ENCODE measurements around the gene DAAM1. TPM values are rescaled to one million over a fixed set of nuclear protein-coding genes. Genes with fewer than 3 reads are reported as not detected.

The DAAM1 gene
- total RNA-seq, 1 experiment from 2014 or later: 0.57 TPM

DNA sequence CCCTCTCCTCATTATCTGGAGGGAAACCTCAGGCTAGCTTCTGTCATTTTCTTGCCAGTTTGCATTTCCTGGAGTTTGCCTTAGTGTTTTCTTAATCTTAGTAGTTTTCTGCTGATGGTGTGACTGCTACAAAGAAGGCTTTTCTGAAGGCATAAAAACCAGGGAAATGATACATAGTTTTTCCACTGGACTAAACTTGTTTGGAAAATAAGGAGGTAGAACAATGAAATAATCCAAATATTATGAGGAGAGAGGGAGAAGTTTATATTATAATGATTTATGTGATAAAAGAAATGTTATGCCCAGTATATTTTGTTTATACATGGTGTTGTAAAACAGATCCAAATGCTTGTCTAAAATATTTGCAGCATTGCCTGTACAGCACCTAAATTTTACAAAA is 22.2 kb downstream of the DAAM1 start:
- DNase-seq (ENCODE audit: low read depth): no peak
- in situ Hi-C loops (cut with HindIII; ENCODE audit: low pct_unique_long_range_greater_than_20kb, low sequenced_read_pairs): no loop called here

GRCh38 chr14:59213368-59214315 is 25.2 kb downstream of the DAAM1 start:
- in situ Hi-C loops (cut with HindIII; ENCODE audit: low pct_unique_long_range_greater_than_20kb, low sequenced_read_pairs): no loop called here
- no peak for DNase-seq (ENCODE audit: low read depth)

DNA sequence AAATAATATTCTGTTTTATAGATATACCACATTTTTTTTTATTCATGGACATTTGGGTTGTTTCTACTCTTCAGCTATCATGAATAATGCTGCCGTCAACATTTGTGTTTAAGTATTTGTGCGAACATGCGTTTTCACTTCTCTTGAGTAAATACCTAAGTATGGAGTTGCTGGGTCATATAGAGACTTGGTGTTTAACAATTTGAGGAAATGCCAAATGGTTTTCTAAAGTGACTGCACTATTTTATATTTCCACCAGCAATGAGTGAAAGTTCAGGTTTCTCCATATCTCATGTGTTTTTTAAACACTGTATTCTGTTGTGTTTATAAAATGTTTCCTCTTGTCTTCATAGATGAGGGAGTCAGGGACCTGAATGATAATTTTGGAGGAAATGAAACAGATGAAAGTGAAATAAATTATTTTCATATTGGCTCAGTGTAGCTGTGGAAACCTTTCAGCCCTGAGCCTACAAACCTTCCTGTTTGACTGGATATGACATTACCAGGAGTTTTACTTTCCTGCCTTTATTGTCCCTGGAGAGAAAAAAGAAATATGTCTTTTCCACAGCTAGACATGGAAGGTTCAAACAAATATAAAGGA is 26.3 kb downstream of the DAAM1 start:
- in situ Hi-C loops (cut with HindIII; ENCODE audit: low pct_unique_long_range_greater_than_20kb, low sequenced_read_pairs): no loop called here
- no peak for DNase-seq (ENCODE audit: low read depth)

- in situ Hi-C loops (cut with HindIII; ENCODE audit: low pct_unique_long_range_greater_than_20kb, low sequenced_read_pairs): no loop called here
- DNase-seq (ENCODE audit: low read depth): no peak
These were observed 26.9 kb downstream of the DAAM1 start for GRCh38 chr14:59215322-59215721.

GRCh38 chr14:59215757-59216156 is 27.3 kb downstream of the DAAM1 start:
- DNase-seq (ENCODE audit: low read depth): no peak
- in situ Hi-C loops (cut with HindIII; ENCODE audit: low pct_unique_long_range_greater_than_20kb, low sequenced_read_pairs): no loop called here

DNA sequence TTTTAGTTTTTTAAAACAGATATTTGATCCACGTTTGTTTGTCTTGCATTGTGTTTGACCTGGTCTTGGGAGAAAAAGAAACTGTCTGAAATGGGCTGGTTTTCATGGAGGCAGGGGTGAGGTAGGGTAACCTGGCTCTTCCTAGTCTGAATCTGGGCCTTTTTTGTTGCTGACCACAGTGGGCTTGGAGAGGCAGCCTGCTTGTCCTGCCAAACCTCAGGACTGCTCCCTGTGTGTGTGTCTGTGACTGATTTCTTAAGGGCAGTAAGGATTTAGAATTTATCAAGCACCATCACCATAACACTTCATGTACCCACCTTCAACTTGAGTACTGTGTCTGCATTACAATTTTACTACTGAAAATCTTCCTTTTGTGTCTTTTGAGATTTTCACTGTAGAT is 28.5 kb downstream of the DAAM1 start:
- in situ Hi-C loops (cut with HindIII; ENCODE audit: low pct_unique_long_range_greater_than_20kb, low sequenced_read_pairs): no loop called here
- DNase-seq (ENCODE audit: low read depth): no peak

DNA sequence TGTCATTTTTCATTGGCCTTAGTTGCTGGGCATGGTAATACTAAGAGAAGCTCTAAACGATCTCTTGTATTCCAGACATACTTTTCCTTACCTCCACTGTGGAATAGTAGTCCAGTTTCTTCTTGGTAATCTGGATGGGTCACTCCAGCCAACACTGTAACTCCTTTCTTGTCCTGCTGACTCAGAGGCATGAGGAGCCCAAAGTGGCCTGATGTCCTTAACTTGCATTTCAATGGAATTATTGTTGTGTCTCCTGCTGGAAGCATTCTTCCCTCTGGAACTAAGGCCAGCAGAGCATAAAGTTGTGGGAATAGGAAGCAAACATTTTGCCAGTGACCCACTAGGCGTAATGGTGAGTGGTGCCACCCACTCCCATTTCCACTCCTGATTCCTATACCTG is 33.1 kb downstream of the DAAM1 start:
- in situ Hi-C loops (cut with HindIII; ENCODE audit: low pct_unique_long_range_greater_than_20kb, low sequenced_read_pairs): no loop called here
- no peak for DNase-seq (ENCODE audit: low read depth)

GRCh38 chr14:59224341-59224740 is 35.9 kb downstream of the DAAM1 start:
- in situ Hi-C loops (cut with HindIII; ENCODE audit: low pct_unique_long_range_greater_than_20kb, low sequenced_read_pairs): no loop called here
- DNase-seq (ENCODE audit: low read depth): no peak

DNA sequence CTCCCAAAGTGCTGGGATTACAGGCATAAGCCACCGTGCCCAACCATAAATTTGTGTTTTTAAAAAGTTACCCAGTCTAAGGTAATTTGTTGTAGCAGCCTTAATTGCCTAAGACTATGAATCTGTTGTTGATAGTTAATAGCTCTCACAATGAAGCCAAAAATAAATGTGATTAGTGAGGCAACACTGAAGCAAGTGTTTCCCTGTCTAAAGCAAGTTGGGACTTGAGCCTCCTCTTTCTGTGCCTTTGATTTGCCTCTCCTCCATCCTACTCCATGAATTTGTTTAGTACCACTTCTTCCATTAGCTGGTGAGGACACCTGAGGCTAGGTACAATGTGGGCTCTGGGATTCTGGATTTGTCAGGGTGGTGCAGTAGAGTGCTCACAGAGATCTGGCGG is 36.8 kb downstream of the DAAM1 start:
- DNase-seq (ENCODE audit: low read depth): no peak
- in situ Hi-C loops (cut with HindIII; ENCODE audit: low pct_unique_long_range_greater_than_20kb, low sequenced_read_pairs): no loop called here

- DNase-seq (ENCODE audit: low read depth): no peak
- in situ Hi-C loops (cut with HindIII; ENCODE audit: low pct_unique_long_range_greater_than_20kb, low sequenced_read_pairs): no loop called here
These were observed 40.0 kb downstream of the DAAM1 start for GRCh38 chr14:59228421-59228820.

DNA sequence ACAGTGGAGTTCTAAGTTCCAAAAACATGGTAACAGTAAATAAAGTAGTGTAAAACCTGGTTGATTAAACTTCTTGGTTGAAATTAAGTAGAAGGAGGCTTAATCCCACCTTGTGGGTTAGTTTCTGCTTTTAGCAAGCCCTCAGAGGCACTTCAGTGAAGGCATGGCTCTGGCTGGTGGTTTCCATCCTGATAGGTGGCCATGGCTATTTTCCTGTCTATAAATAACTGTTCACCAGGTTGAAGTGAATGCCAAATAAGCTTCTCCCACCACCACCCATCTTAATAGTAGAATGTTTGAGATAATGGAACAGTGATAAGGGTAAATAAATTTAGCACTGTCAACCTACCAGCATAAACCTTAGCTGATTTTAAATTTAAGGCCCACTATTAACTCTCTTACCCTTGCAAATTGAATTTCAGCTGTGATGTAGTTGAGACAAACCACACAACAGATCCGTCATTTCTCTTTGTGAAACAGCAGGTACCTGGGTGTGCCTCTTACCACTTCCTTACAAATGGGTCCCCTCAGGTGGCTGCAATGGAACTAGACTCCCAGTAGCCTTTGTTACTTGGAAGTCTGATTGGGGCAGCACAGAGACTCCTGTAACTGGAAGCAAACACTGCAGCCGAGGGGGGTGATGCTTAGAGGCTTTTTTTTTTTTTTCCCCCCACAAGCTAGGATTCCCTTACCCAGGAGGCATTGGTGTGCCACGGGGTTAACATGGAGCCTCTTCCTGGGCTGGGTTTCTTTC is 41.4 kb downstream of the DAAM1 start:
- in situ Hi-C loops (cut with HindIII; ENCODE audit: low pct_unique_long_range_greater_than_20kb, low sequenced_read_pairs): no loop called here
- DNase-seq (ENCODE audit: low read depth): no peak

DNA sequence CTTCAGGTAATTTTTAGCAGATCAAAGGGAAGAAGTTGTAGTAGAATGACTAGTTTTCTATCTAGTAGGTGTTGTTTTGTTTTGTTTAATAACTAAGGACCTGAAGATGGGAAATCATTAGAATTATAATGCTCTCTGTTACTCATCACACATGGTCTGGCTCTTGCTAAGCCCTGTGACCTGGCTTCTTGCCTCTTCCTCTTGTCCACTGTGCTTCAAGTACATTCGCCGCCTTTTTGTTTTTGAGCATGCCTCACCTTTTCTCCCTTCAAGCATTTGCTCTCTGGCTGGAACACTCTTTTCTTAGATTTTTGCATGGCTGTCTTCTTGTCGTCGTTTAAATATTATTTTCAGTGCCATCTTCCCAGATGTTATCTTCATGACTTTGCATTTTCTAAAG is 47.7 kb downstream of the DAAM1 start:
- in situ Hi-C loops (cut with HindIII; ENCODE audit: low pct_unique_long_range_greater_than_20kb, low sequenced_read_pairs): no loop called here
- no peak for DNase-seq (ENCODE audit: low read depth)

GRCh38 chr14:59238216-59238615 is 49.7 kb downstream of the DAAM1 start:
- DNase-seq (ENCODE audit: low read depth): no peak
- in situ Hi-C loops (cut with HindIII; ENCODE audit: low pct_unique_long_range_greater_than_20kb, low sequenced_read_pairs): no loop called here

DNA sequence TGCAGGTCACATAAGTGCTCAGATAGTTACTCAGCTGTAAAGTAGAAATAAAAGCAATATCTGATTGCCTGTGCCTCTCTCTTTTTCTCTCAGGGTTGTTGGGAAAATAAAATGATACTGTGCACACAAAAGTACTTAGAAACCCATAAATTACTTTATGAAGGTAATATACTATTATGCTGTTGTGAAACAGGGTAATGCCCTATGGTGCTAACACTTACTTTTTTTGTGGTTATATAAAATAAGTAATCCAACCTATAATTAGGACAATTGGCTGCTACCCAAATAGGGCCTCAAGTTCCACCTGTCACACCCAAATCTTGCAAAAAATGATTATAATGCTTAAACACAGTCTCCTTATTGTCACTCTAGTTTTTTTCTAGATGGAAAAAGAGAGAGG is 50.6 kb downstream of the DAAM1 start:
- in situ Hi-C loops (cut with HindIII; ENCODE audit: low pct_unique_long_range_greater_than_20kb, low sequenced_read_pairs): no loop called here
- DNase-seq (ENCODE audit: low read depth): no peak

GRCh38 chr14:59240356-59240755 is 51.9 kb downstream of the DAAM1 start:
- no peak for DNase-seq (ENCODE audit: low read depth)

GRCh38 chr14:59241121-59241520 is 52.7 kb downstream of the DAAM1 start:
- in situ Hi-C loops (cut with HindIII; ENCODE audit: low pct_unique_long_range_greater_than_20kb, low sequenced_read_pairs): no loop called here
- no peak for DNase-seq (ENCODE audit: low read depth)

More at GRCh38 chr14:59240356-59240755, 51.9 kb downstream of the DAAM1 start:
- in situ Hi-C loops (cut with HindIII; ENCODE audit: low pct_unique_long_range_greater_than_20kb, low sequenced_read_pairs): no loop called here

- in situ Hi-C loops (cut with HindIII; ENCODE audit: low pct_unique_long_range_greater_than_20kb, low sequenced_read_pairs): no loop called here
- no peak for DNase-seq (ENCODE audit: low read depth)
These were observed 54.7 kb downstream of the DAAM1 start for GRCh38 chr14:59243174-59243573.

DNA sequence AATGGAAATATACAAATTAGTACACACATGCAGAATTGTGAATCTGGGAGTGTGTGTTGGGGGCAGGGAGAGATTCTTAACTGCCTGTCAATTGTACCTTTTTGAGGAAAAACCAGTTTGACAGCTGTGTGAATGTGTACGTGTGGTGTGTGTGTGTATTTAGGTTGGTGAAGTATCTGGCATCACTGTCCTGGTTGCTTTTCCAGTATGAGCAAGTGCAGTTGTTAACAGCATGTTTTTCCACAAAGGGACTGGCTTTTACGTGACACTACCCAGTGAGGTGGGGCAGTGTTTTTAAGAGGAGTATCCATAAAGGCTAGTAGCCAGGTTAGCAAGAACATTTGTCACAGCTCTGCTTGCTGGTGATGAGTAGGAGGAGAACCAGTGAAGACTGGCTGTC is 56.1 kb downstream of the DAAM1 start:
- in situ Hi-C loops (cut with HindIII; ENCODE audit: low pct_unique_long_range_greater_than_20kb, low sequenced_read_pairs): no loop called here
- DNase-seq (ENCODE audit: low read depth): no peak

DNA sequence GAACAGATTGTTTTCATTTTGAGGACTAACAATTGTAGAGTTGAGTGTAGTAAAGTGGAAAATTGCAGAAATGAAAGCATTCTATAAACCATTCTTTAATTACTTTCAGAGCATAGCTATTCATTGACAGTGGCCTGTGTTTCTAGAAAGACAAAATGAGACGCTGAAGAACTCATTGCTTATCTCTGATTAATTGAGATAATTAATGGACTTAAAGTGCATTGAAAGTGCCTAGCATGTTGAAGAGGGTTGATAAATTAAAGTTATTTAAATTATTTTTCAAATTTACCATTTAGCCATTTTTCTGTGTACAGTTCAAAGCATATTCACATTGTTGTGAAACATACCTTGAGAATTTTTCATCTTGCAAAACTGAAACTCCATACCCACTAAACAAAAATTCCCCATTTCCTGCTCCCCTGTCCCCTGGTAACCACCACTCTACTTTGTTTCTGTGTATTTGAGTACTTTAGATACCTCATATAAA is 57.4 kb downstream of the DAAM1 start:
- in situ Hi-C loops (cut with HindIII; ENCODE audit: low pct_unique_long_range_greater_than_20kb, low sequenced_read_pairs): no loop called here
- no peak for DNase-seq (ENCODE audit: low read depth)

Measured in Caki2 (cell line).